Globus pallidus (tissue), 1 donor: ENCODE data around the gene CACHD1.
A peak's percentile ranks its signal among the peaks of the same experiment; 100 is the strongest.

ENCODE experiments used
- DNase-seq: peaks from one replicate; pipeline ENCODE4 v3.0.0-alpha.2; 2015; ENCODE audit warnings: low spot score

CACHD1 gene

GRCh38 chr1:64469977-64470664 is at the start of gene CACHD1:
CACHD1 (plus strand) TSS chr1:64470129; CDS start chr1:64470745, 616 bp downstream.
- DNase-seq = peak; percentile 65

GRCh38 chr1:64421377-64421776 is 48.6 kb upstream of the CACHD1 start:
- no peak for DNase-seq

GRCh38 chr1:64423526-64423925 is 46.4 kb upstream of the CACHD1 start:
- DNase-seq = no peak

- DNase-seq = no peak
These were observed 45.5 kb upstream of the CACHD1 start for GRCh38 chr1:64424412-64424811.

- DNase-seq = no peak
These were observed 44.4 kb upstream of the CACHD1 start for GRCh38 chr1:64425521-64425920.

GRCh38 chr1:64426681-64427080 is 43.2 kb upstream of the CACHD1 start:
- no peak for DNase-seq

GRCh38 chr1:64427879-64428278 is 42.0 kb upstream of the CACHD1 start:
- DNase-seq = no peak

GRCh38 chr1:64433308-64433707 is 36.6 kb upstream of the CACHD1 start:
- DNase-seq = no peak

- DNase-seq = no peak
These were observed 36.2 kb upstream of the CACHD1 start for GRCh38 chr1:64433747-64434146.

- DNase-seq = no peak
These were observed 34.9 kb upstream of the CACHD1 start for GRCh38 chr1:64435000-64435399.

GRCh38 chr1:64437453-64437852 is 32.5 kb upstream of the CACHD1 start:
- no peak for DNase-seq

GRCh38 chr1:64440183-64440826 is 29.6 kb upstream of the CACHD1 start:
- no peak for DNase-seq

- no peak for DNase-seq
These were observed 18.5 kb upstream of the CACHD1 start for GRCh38 chr1:64451440-64451839.

GRCh38 chr1:64453688-64454087 is 16.2 kb upstream of the CACHD1 start:
- no peak for DNase-seq

GRCh38 chr1:64458915-64459314 is 11.0 kb upstream of the CACHD1 start:
- no peak for DNase-seq

GRCh38 chr1:64459743-64460142 is 10.2 kb upstream of the CACHD1 start:
- no peak for DNase-seq

GRCh38 chr1:64466033-64466432 is 3.9 kb upstream of the CACHD1 start:
- DNase-seq = no peak

- DNase-seq = no peak
These were observed 583 bp upstream of the CACHD1 start for GRCh38 chr1:64469116-64469976.

GRCh38 chr1:64470665-64471217 is 812 bp downstream of the CACHD1 start:
- DNase-seq = no peak

GRCh38 chr1:64471218-64472039 is 1.5 kb downstream of the CACHD1 start:
- no peak for DNase-seq

GRCh38 chr1:64472040-64472376 is 2.1 kb downstream of the CACHD1 start:
- no peak for DNase-seq

GRCh38 chr1:64472805-64473204 is 2.9 kb downstream of the CACHD1 start:
- no peak for DNase-seq
